Transverse colon (tissue), 4 donors: ENCODE measurements around the gene CNGA2. TPM values are rescaled to one million over a fixed set of nuclear protein-coding genes. Genes with fewer than 3 reads are reported as not detected.

Experiments
- DNase-seq: peaks from one replicate; pipeline ENCODE4 v3.0.0-alpha.2; 2019
- H3K27ac ChIP-seq, 4 donors: fragments of 200-600 bp; sonication (generic); 2 replicates each; pipeline ENCODE4 v1.5.1; 2016 to 2018; ENCODE audit warnings: inconsistent platforms in 4 of 4
- H3K27me3 ChIP-seq: fragments of 200-600 bp; sonication (generic); 2 replicates; pipeline ENCODE4 v1.5.1; 2017; ENCODE audit warnings: inconsistent platforms
- H3K36me3 ChIP-seq, 4 donors: fragments of 200-600 bp; sonication (generic); 2 replicates each; pipeline ENCODE4 v1.5.1; 2017 to 2019; ENCODE audit warnings: inconsistent platforms in 4 of 4
- H3K4me1 ChIP-seq, 4 donors: fragments of 200-600 bp; sonication (generic); 2 replicates each; pipeline ENCODE4 v1.5.1; 2017 to 2020; ENCODE audit warnings: inconsistent platforms in 4 of 4
- H3K4me3 ChIP-seq, 4 donors: fragments of 200-600 bp; sonication (generic); 1 replicate in 1 of 4; 2 replicates in 3 of 4; pipeline versions ENCODE4 v1.5.1 to v1.6.1; 2017 to 2019; ENCODE audit warnings: inconsistent platforms in 4 of 4
- H3K9me3 ChIP-seq, 2 donors: fragments of 200-600 bp; sonication (generic); 2 replicates each; pipeline ENCODE4 v1.5.1; 2017 to 2019; ENCODE audit warnings: inconsistent platforms in 2 of 2
- EP300 ChIP-seq: sonication (generic); formaldehyde crosslinking; IDR thresholded peaks from one replicate; pipeline ENCODE4 v1.6.1; 2017; ENCODE audit warnings: antibody characterized with exemption, low read depth
- POLR2A ChIP-seq: fragments of 450-650 bp; IDR thresholded peaks from one replicate; pipeline ENCODE4 v1.6.1; 2016; ENCODE audit warnings: antibody characterized with exemption, mild to moderate bottlenecking, moderate library complexity
- POLR2AphosphoS5 ChIP-seq, 3 donors: sonication (generic); formaldehyde crosslinking; IDR thresholded peaks; one replicate each; pipeline ENCODE4 v1.6.1; 2016; ENCODE audit warnings: antibody characterized with exemption in 3 of 3
- WGBS, 2 donors: methylation state at CpG; one replicate each; pipeline ENCODE4 v1.1.5; 2018; ENCODE audit warnings: low coverage in 1 of 2; 5-methylcytosine and 5-hydroxymethylcytosine counted together
- in situ Hi-C, 4 donors: fragments of 200-750 bp; cut with MboI; loops; one replicate each; pipeline versions ENCODE4 v1.15.0 to v1.15.1; 2017; ENCODE audit warnings: low sequenced_read_pairs in 3 of 4, low pct_ligation_motif_present in 1 of 4, low pct_unique_long_range_greater_than_20kb in 1 of 4
- intact Hi-C: fragments of 100-400 bp; cut with DNase I; formaldehyde crosslinking; loops from one replicate; pipeline ENCODE4 v1.15.1; 2023; ENCODE audit warnings: low total_unique reads
- total RNA-seq, 4 donors: library from RNA; depleted of rRNA; stranded (reverse); fragments of >200 nt; gene quantifications; one replicate each; pipeline ENCODE4 v1.1.0, GENCODE V29; 2016
- TF ChIP-seq, protein P1 (sequence below), 5 experiments: fragments of 200-600 bp in 3 of 5; fragments of 450-650 bp in 2 of 5; sonication (generic) in 3 of 5; IDR thresholded peaks; 1 replicate in 2 of 5; 2 replicates in 3 of 5; pipeline ENCODE4 v1.5.1; 2016 to 2017; ENCODE audit warnings: antibody characterized with exemption in 5 of 5, inconsistent platforms in 3 of 5, mild to moderate bottlenecking in 2 of 5, moderate library complexity in 1 of 5

The CNGA2 gene
- total RNA-seq, 4 donors from 2014 or later, result not detected

- Histone ChIP-seq H3K27ac (no peak overlapping the region), H3K4me3 (no peak overlapping the region), H3K4me1 (no peaks in the 10 kb centered on the region), H3K36me3 (no peaks in the 10 kb centered on the region), H3K27me3 (no peaks in the 10 kb centered on the region), H3K9me3 (no peaks in the 10 kb centered on the region)
- DNase-seq, result no peak
- intact Hi-C loops, result no loop called here
- TF ChIP-seq EP300 (no peak), POLR2A (no peak), POLR2AphosphoS5 (IDR thresholded peaks at IDR 0.05) (no peak)
- TF ChIP-seq, protein P1, sequence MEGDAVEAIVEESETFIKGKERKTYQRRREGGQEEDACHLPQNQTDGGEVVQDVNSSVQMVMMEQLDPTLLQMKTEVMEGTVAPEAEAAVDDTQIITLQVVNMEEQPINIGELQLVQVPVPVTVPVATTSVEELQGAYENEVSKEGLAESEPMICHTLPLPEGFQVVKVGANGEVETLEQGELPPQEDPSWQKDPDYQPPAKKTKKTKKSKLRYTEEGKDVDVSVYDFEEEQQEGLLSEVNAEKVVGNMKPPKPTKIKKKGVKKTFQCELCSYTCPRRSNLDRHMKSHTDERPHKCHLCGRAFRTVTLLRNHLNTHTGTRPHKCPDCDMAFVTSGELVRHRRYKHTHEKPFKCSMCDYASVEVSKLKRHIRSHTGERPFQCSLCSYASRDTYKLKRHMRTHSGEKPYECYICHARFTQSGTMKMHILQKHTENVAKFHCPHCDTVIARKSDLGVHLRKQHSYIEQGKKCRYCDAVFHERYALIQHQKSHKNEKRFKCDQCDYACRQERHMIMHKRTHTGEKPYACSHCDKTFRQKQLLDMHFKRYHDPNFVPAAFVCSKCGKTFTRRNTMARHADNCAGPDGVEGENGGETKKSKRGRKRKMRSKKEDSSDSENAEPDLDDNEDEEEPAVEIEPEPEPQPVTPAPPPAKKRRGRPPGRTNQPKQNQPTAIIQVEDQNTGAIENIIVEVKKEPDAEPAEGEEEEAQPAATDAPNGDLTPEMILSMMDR (IDR thresholded peaks at IDR 0.05), result no peak
- WGBS, 2 donors, result 75% methylated on average over 4 of the region's 4 CpGs; no CpG with 5 or more reads in 1 of the 2 donors
- in situ Hi-C loops, result loop anchor here in 2 of 4 donors (25.0 kb wide), 2 partner anchors 908 to 1083 kb away; partner anchors contain the start of gene GABRQ (in 2 of the 2)
These were observed 5.4 kb upstream of the CNGA2 start for GRCh38 chrX:151729056-151729725.

DNA sequence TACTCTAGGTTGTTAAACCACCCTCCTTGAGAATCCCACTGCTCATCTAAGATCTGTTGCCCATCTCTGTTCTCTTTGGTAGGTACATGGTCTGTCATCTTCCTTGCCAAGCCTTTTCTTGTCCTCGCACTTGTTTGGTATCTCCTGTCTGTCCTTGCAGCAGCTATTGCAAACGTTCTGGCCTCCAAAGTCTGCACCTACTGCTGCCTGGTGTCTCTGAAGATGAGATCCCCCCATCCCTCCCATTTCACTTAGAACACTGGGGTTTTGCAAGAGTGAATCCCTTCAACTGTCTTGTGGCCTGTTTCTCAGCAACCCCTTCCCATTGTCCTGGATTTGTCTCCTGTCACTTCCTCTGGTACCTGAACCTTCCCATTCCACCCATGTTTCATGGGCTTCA lies 673 bp downstream of the CNGA2 start:
- DNase-seq, result no peak
- intact Hi-C loops, result no loop called here
- H3K4me1 ChIP-seq, result no peaks in the 10 kb centered on the region
- in situ Hi-C loops, result loop anchor here in 2 of 4 donors (25.0 kb wide), 2 partner anchors 902 to 1077 kb away; partner anchors contain the start of gene GABRQ (in 2 of the 2)
- no peak overlapping the region for H3K4me3 ChIP-seq
- TF ChIP-seq EP300, result no peak
- no peak for TF ChIP-seq POLR2AphosphoS5 (IDR thresholded peaks at IDR 0.05)
- TF ChIP-seq, protein P1 (IDR thresholded peaks at IDR 0.05), result no peak
- no peak for TF ChIP-seq POLR2A
- H3K27ac ChIP-seq, result no peak overlapping the region
- no peaks in the 10 kb centered on the region for H3K27me3 ChIP-seq
- no peaks in the 10 kb centered on the region for H3K9me3 ChIP-seq
- 61% methylated on average over 2 of the region's 2 CpGs; no CpG with 5 or more reads in 1 of the 2 donors for WGBS, 2 donors
- H3K36me3 ChIP-seq, result no peaks in the 10 kb centered on the region

GRCh38 chrX:151736685-151737084 lies 2.1 kb downstream of the CNGA2 start:
- no peaks in the 10 kb centered on the region for H3K27me3 ChIP-seq
- in situ Hi-C loops (loop anchor here in 2 of 4 donors (25.0 kb wide), 2 partner anchors 901 to 1076 kb away; partner anchors contain the start of gene GABRQ (in 2 of the 2)), intact Hi-C loops (no loop called here)
- H3K36me3 ChIP-seq, result no peaks in the 10 kb centered on the region
- 71% methylated on average over 6 of the region's 6 CpGs; no CpG with 5 or more reads in 1 of the 2 donors for WGBS, 2 donors
- H3K4me3 ChIP-seq, result no peak overlapping the region
- no peak overlapping the region for H3K27ac ChIP-seq
- no peaks in the 10 kb centered on the region for H3K4me1 ChIP-seq
- H3K9me3 ChIP-seq, result no peaks in the 10 kb centered on the region
- TF ChIP-seq EP300 (no peak), POLR2A (no peak), POLR2AphosphoS5 (IDR thresholded peaks at IDR 0.05) (no peak)
- TF ChIP-seq, protein P1 (IDR thresholded peaks at IDR 0.05), result no peak
- DNase-seq, result no peak

GRCh38 chrX:151737494-151737893 lies 2.9 kb downstream of the CNGA2 start:
- 67% methylated on average over 5 of the region's 5 CpGs; no CpG with 5 or more reads in 1 of the 2 donors for WGBS, 2 donors
- no peak overlapping the region for H3K4me3 ChIP-seq
- no peaks in the 10 kb centered on the region for H3K9me3 ChIP-seq
- H3K36me3 ChIP-seq, result no peaks in the 10 kb centered on the region
- H3K27me3 ChIP-seq, result no peaks in the 10 kb centered on the region
- DNase-seq, result no peak
- TF ChIP-seq POLR2A (no peak), POLR2AphosphoS5 (IDR thresholded peaks at IDR 0.05) (no peak), EP300 (no peak)
- TF ChIP-seq, protein P1 (IDR thresholded peaks at IDR 0.05), result no peak
- no peaks in the 10 kb centered on the region for H3K4me1 ChIP-seq
- in situ Hi-C loops (loop anchor here in 2 of 4 donors (25.0 kb wide), 2 partner anchors 900 to 1075 kb away; partner anchors contain the start of gene GABRQ (in 2 of the 2)), intact Hi-C loops (no loop called here)
- H3K27ac ChIP-seq, result no peak overlapping the region
